Measurements from ENCODE around the gene ANXA5.

The ANXA5 gene

DNA sequence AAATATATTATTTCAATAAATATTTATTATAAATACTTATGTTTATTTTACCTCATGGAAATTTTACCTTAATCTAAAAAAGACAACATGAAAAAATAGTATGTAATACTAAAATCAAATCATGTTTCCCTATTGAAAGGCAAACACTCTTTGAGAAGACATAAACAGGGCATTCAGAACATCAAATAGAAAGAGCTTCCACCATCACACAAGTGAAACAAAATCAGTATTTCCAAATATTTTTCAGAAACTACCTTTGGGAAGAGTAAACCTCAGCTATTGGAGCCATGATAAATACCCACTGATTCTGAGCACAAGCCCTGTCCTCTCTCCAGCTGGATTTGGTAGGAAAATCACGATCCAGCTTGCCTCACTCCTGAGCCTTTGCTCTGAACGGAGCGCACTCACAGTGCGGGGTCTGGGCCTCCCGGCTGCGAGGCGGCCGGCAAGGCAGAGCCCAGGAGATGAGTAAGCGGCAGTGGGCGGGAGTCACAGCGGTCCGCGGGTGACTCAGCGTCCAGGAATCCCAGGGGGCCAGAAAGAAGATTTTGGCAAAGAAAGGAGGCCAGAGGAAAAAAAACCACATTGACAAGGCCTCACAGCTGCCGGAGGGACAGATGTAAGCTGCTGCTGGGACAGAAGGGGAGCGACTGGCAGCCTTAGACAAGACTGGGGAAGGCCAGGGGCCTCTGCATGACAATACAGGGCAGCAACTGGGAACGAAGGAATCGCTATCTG lies 14.7 kb upstream of the ANXA5 start:
- no peak for DNase-seq

DNA sequence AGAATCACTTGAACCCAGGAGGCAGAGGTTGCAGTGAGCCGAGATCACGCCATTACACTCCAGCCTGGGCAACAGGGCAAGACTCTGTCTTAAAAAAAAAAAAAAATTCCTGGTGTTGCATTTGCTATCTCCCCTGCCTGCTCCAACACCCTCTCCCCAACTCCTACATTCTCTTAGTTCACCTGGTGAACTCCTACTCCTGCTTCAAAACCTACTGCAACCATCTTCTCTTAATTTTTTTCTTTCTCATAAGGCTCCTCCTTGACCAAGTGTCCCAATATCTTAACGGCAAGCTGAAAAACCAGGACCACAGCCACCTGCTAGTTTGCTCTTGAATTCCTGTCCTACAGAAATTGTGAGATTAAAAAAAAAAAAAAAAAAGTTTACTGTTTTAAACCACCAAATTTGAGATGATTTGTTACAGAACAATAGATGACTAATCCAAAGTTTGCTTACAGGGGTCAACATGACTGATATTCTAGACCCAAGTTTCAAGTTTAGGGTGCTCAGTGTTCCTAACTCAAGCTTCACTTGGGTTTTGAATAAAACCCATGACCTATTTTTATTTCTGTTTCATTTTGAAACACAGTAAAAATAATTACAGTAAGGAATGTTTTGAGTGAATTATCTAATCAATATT lies 13.1 kb upstream of the ANXA5 start:
- no peak for DNase-seq

DNA sequence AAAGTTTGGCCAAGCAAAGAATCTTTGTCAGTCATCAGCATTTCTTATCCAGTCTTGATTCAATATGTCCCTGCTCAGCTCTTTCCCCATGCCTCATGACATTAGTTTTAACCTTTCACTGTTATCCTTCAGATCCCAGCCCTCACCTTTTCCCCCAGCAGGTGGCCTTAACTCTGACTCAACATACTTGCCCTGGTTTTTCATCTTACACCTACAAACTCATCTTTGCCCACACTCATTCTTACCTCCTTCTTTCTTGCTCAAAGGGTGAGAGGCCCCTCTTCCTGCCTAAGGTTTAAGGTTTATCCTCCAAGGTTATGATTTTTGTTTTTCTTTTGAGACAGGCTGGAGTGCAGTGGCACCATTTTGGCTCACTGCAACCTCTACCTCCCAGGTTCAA lies 10.6 kb upstream of the ANXA5 start:
- DNase-seq = no peak

DNA sequence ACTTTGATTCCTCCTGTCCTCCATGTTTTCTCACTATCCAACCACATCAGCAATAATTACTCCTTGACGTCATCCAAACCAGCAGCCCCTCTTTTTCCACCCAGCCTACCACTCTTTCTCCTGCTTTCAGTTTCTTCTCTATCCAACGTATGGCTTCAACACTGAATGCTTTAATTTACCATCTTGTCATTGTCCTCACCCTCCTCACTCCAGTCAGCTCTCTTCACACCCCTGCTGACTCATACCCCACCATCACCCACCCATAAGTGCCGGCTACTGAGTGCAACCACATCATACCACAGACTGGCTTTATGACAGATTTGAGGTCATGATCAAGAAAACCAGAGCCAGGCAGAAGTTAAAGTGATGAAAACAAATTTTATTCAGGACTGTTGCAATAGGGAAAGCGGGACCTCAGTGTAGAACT lies 9.8 kb upstream of the ANXA5 start:
- no peak for DNase-seq

DNA sequence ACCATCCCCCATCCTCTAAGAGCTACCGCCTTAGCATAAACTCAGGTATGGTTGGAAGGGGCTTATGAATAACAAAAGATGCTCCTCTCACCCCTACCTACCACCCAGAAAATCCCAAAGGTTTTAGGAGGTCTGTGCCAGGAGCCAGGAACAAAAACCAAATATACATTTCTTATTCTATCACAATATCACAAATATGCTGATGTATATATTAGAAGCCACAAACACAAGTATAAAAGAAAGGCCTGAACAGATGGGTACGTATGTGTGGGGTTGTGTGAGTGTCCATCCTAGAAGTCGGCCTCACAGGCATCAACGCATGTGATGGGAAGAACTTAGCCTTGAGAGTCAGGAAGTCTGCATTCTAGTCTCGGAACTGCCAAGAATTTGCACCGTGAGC lies 8.7 kb upstream of the ANXA5 start:
- DNase-seq = no peak

DNA sequence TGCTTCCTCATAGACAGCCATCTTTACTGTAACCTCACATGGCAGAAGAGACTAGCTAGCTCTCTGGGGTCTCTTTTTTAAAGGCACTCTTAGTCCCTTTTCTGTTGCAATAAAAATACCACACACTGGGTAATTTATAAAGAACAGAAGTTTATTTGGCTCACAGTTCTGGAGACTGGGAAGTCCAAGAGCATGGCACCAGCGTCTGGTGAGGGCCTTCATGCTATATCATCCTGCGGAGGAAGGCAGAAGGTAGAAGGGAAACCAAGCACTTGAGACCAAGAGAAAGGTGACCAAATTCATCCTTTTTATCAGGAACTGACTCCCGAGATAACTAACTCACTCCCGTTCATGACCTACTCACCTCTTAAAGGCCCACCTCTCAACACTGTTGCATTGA lies 5.4 kb upstream of the ANXA5 start:
- no peak for DNase-seq

DNA sequence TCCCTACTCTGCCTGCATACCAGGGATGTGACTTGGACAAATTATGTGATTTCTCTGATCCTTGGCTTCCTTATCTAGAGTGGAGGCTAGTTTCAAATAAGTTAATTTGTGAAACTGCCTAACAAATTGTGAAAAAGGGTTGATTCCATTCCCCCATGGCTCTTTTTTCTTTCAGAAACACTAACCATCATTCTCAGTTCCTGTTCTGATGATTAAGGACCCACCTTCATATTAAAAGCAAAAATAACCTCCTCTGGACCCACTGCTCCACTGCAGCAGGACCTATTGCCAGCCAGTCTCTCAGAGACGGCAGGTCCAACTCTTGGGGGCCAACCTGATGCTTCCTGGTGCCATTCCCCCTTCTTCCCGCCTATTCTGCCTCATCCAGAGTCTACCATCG lies 4.5 kb upstream of the ANXA5 start:
- DNase-seq = no peak

DNA sequence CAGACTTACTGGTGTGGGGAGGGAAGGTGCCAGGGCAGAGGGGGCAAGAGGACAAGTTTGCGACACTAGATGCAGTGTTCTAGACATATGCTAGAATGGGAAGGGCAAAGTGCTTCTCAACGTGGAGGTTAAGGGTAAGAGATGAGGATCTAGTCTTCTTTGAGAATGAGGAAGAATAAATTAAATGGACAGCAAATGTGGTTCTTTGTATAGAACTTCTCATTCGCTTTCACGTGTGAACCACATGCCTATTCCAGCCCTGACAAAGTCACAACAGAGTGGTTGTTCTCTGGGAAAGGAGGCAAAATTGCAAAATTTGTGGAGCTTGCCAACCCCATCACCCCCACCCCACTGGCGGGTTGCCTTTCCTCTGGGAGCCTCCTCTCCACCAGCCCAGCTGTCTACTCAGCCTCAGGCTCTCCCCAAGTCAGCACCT lies 1.5 kb upstream of the ANXA5 start:
- no peak for DNase-seq

DNA sequence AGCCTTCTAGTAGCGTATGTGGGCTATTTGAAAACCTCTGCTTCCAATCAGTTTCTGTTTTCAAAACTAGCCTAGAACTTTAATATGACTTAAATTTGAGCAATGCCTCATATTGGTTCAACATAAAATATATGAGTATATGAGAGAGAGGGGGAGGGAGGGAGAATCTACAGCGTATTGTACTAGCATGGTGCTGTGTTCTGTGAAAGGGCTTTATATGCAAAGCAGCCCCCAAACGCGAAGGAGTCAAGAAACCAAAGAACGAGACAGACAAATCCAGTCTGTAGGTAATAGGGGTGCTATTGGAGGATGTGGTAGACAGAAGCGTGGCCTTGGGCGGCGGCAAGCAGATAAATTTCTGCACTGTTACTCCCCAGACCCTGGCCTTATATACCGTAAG lies 784 bp upstream of the ANXA5 start:
- no peak for DNase-seq

DNA sequence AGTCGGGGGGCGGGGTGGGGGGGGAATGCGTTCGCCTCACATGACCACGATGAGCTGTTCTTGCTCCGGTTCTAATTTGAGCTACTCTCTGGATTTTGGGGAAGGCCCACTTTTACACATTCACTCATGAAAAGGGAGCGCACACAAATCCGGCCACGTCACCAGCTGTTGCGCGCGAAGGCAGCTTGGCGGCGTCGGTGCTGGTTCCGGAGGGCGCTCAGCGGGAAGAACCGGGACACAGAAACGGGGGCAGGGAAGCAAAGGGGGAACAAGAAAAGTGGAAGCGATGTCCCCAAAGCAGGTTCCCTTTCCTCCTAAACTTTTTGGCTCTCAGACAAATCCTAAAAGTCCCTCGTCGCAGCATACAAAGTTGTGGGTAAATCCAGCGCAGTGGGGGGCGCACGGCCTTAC lies 605 bp downstream of the ANXA5 start:
- no peak for DNase-seq

DNA sequence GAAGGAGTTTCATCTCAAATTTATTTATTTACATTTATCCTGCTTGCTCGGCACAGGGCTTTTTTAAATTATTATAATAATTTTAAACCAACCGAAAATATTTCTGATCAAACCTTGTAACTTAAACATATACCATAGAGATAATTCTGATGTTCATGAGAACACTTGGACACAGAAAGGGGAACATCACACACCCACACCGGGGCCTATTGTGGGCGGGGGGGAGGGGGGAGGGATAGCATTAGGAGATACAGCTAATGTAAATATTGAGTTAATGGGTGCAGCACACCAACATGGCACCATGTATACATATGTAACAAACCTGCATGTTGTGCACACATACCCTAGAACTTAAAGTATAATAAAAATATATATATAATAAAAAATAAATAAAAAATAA lies 2.9 kb downstream of the ANXA5 start:
- no peak for DNase-seq

DNA sequence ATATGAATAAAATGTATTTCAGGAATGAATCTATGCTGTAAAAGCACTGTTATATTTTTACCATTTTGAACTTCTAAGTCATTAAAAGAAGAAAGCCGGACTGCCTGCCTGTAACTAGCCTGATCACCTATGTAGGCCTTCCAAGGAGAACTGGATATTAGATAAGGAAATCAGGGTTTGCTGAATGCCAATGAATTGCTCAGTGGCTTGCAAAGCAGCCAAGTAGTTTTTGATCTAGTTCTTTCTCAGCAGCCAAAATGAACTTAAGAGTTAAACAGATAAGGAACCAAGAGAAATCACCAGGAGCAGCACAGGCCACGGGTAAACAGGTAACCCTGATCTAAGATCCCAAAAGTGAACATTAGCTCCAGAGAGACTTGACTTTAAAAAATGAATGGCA lies 3.3 kb downstream of the ANXA5 start:
- DNase-seq = no peak

DNA sequence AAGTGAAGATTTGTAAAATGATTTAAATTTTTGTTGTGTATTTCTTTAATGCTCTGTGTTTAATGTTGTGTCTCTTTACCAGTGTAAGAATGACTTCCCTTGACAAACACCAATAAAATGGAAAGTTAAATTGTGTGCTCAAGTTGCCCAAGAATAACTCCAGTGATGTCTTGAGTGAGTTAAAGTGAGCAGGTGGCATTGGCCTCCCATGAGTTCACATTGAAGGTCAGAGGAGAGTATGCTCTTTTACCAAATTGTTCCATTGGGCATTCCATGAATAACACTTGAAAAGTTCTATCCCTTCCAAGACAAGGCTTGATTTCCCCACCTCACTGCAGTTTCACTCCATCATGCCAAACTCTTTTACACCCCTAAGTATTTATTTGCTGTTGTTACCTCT lies 4.5 kb downstream of the ANXA5 start:
- no peak for DNase-seq

DNA sequence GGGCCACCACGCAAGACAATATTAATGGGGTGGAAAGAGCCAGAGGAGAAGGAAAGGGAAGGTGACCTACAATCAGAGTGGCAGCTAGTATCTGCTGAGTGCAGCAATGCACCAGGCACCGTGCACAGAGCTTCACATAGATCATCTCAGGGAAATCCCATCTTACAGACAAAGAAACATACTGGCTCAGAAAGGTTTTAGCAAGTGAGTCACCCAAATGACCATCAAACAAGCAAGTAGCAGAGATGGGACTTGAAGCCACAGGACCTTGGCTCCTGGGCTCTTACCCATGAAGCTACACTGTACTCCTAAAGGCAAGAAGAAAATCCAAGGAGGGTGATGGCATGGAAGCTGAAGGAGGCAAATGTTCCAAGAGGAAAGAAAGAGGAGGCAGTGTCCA lies 6.8 kb downstream of the ANXA5 start:
- no peak for DNase-seq

DNA sequence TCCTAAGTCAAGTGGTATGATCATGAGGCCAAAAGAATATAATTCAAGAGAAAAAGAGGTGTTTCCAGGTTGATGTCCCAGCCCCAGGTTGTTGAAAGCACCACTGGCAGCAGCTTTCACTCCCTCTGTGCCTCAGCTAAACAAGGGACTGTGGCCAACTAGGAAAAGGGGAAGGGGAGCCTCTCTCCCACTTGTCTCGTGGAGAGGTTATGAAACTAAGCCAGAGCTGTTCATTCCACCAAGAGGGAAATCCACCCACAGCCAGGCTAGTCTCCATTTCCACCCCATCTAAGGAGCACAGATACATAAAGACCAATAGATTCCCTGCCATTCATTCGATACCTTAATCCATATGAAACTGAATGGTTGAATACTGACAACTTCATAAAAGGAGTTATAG lies 8.1 kb downstream of the ANXA5 start:
- no peak for DNase-seq

DNA sequence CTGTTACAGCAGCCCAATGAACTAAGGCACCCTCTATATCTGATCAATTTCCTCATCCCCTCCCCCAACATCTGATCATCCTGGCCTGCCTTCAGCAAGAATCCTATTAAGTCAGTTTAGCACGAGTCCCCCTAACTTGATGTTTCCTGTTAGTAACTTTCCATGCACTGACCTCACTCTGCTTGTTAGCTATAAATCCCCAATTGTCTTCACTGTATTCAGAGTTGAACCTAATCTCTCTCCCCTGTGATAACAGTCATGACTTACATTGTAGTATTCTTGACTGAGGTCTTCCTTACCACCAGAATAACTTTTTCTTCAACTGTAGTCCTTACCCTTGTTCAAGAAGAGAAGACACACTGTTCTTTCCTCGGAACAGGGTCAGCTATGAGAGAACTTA lies 8.5 kb downstream of the ANXA5 start:
- no peak for DNase-seq

DNA sequence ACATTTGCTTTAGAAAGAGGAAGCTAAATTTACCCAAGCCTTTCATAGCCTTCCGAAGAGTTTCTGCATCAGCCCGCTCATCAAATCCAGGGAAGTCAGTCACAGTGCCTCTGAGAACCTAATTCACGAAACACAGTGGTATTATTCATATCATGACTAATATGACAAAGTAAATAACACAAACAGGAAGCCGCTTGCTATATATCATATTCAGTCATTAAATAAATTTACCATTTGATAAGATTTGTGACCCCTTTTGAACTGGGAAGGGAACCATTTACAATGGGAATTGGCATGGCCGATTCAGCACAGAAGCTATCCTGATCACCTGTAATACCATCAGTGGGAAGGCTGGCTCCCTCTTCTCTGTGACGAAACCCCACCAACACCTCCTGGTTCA lies 10.5 kb downstream of the ANXA5 start:
- no peak for DNase-seq

DNA sequence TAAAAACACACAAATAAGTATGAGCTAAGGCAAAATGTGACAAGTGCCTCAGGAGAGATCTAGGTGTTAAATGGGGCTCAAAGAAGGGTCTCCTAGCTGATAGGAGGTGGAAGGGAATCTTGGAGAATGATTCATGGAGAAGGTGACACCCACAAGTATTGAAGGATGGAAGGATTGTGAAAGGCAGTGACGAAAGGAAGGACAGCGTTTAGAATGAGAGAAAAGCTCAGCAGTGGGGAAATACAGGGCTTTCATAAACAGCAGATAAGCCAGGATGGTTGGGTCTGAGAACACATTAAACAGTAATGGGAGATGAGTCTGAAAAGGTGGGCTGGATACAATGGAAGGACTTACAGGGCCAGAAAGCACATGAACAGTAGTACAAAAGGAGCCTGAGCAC lies 11.5 kb downstream of the ANXA5 start:
- DNase-seq = no peak

DNA sequence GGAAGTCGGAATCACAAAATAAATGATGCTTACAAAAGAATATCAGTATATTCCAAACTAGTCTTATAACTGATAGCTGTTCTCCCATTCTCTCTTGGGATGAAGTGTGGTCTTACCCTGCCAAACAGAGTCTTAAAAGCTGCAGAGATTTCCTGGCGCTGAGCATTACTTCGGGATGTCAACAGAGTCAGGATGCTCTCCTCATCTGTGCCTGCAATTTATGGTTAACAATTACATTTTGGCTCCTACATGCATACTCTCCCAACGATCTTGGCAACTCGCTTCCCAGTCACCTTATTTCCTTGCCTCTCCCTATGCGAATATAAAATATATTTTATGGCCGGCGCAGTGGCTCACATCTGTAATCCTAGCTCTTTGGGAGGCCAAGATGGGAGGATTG lies 12.2 kb downstream of the ANXA5 start:
- no peak for DNase-seq

DNA sequence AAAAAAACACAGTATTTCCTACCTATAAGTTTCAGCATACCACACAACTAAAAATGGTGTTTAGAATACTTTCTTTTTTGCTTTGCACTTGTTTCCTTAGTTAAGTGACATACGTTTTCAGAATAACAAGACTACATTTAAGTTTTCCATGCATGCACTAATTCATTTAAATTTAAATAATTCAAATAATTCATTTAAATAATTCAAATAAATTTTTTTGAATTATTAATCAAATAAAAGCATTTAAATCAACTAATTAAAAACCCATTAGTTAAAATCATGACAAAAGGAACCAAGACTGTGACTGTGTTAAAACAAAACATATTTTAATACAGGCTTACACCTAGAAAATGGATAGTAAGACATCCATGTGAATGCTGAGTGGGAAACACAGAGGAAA lies 12.8 kb downstream of the ANXA5 start:
- DNase-seq = no peak

DNA sequence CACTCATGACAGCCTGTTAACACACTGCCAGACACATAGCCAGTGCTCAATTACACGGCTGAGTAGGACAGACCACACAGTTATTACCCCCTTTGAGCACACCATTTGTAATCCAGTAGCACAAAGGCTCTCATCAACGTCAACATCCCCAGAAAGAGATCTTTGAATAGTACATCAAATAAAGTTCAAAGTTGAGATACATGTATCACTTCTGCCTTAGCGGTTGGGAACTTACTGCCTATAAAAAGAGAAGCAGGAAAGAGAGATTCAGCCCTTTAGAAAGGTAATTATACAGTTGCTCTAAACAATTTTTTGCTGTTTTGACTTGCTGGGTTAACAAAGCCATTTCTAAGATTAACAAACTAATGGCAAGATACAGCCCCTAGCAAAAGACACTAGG lies 16.2 kb downstream of the ANXA5 start:
- no peak for DNase-seq

DNA sequence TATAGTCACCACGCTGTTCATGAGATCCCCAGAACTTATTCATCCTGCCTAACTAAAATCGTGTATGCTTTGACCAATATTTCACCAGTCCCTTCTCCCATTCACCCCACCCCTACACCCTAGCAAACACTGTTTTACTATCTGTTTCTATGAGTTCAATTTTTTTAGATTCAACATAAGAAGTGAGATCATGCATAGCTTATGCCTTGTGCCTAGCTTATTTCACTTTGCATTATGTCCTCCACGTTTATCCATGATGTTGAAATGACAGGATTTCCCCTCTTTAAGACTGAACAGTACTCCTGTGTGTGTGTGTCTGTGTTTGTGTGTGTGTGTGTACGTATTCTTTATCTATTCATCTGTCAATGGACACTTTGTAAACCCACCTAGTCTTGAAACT lies 16.8 kb downstream of the ANXA5 start:
- DNase-seq = no peak

DNA sequence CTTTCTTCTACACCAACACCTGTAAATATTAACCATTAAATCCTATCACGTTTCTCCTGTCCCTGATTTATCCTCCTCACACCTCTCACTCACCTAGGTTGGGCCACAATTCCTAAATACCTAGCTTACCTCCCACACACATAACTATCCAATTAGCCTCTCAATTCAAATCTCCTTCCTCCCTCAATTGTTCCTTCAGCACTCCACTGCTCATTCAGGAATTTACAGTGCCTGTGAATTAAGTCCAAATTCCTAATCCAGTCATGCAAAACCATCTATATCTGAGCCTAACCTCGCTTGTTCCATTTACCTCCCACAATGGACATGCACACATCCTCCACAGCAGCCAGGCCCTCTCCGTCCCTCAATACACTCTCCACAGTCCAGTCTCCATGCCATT lies 17.5 kb downstream of the ANXA5 start:
- DNase-seq = no peak

DNA sequence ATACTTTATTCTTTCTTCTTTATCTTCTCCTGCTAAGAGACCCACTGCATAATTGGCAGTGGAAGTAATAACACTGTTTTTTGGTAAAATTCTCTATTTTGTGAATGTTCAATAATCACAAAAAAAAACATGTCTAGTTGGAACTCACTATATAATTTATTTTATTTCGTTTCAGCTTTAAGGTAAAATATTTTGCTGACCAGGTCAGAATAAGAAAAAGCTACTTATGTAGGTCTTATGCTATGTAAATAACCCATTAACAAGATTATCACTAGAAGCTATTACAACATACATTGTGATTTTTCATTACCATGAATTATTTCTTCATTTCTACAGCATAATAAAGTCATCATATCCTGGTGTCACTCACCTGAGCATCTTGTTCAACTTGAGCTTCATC lies 19.3 kb downstream of the ANXA5 start:
- no peak for DNase-seq
